Trophoblast cell (in vitro differentiated cells and primary cell): ENCODE data around the gene PRKRIP1.

Source experiments
- DNase-seq, 2 donors: peaks; one replicate each; pipeline ENCODE4 v3.0.0-alpha.2; 2016
- H2AFZ ChIP-seq: 2 replicates; pipeline ENCODE4 v1.6.1; 2013; ENCODE audit warnings: low read length, moderate library complexity, mild to moderate bottlenecking; ENCODE audit not compliant: insufficient read depth, poor library complexity
- H2AK5ac ChIP-seq: 2 replicates; pipeline ENCODE4 v1.6.1; 2013; ENCODE audit warnings: mild to moderate bottlenecking, low read length
- H2BK120ac ChIP-seq: 2 replicates; pipeline ENCODE4 v1.6.1; 2013; ENCODE audit warnings: low read length, mild to moderate bottlenecking, moderate library complexity; ENCODE audit not compliant: insufficient read depth, poor library complexity
- H2BK12ac ChIP-seq: 2 replicates; pipeline ENCODE4 v1.6.1; 2013; ENCODE audit warnings: mild to moderate bottlenecking, low read length, moderate library complexity
- H2BK5ac ChIP-seq: 2 replicates; pipeline ENCODE4 v1.6.1; 2013; ENCODE audit warnings: low read length, low read depth, moderate library complexity, mild to moderate bottlenecking; ENCODE audit not compliant: poor library complexity
- H3K14ac ChIP-seq: 2 replicates; pipeline ENCODE4 v1.6.1; 2013; ENCODE audit warnings: mild to moderate bottlenecking, low read length
- H3K18ac ChIP-seq: 2 replicates; pipeline ENCODE4 v1.6.1; 2013; ENCODE audit warnings: mild to moderate bottlenecking, low read length
- H3K23ac ChIP-seq: 2 replicates; pipeline ENCODE4 v1.6.1; 2013; ENCODE audit warnings: low read length
- H3K27ac ChIP-seq: 2 replicates; pipeline ENCODE4 v1.5.1; 2013; ENCODE audit warnings: low read depth, mild to moderate bottlenecking, inconsistent platforms, low read length, moderate library complexity
- H3K27me3 ChIP-seq: 2 replicates; pipeline ENCODE4 v1.6.1; 2013; ENCODE audit warnings: inconsistent platforms, mild to moderate bottlenecking, low read length, moderate library complexity; ENCODE audit not compliant: insufficient read depth
- H3K36me3 ChIP-seq, 2 experiments: 1 replicate in 1 of 2; 2 replicates in 1 of 2; pipeline ENCODE4 v1.6.1; 2013; ENCODE audit warnings: low read length in 2 of 2, mild to moderate bottlenecking in 2 of 2, moderate library complexity in 1 of 2; ENCODE audit not compliant: insufficient read depth in 2 of 2, control insufficient read depth in 1 of 2
- H3K4ac ChIP-seq: 2 replicates; pipeline ENCODE4 v1.6.1; 2013; ENCODE audit warnings: low read depth, mild to moderate bottlenecking, low read length, moderate library complexity
- H3K4me1 ChIP-seq, 2 experiments: 1 replicate in 1 of 2; 2 replicates in 1 of 2; pipeline ENCODE4 v1.6.1; 2013; ENCODE audit warnings: low read length in 2 of 2, mild to moderate bottlenecking in 2 of 2, moderate library complexity in 1 of 2; ENCODE audit not compliant: insufficient read depth in 2 of 2, control insufficient read depth in 1 of 2
- H3K4me2 ChIP-seq: 2 replicates; pipeline ENCODE4 v1.6.1; 2013; ENCODE audit warnings: inconsistent platforms, mild to moderate bottlenecking, low read length, moderate library complexity
- H3K4me3 ChIP-seq: 2 replicates; pipeline ENCODE4 v1.5.1; 2013; ENCODE audit warnings: mild to moderate bottlenecking, low read depth, low read length, inconsistent platforms
- H3K79me1 ChIP-seq: one replicate; pipeline ENCODE4 v1.6.1; 2013; ENCODE audit warnings: low read length
- H3K79me2 ChIP-seq: 2 replicates; pipeline ENCODE4 v1.6.1; 2013; ENCODE audit warnings: low read length, mild to moderate bottlenecking; ENCODE audit not compliant: control insufficient read depth, insufficient read depth, poor library complexity
- H3K9ac ChIP-seq: 2 replicates; pipeline ENCODE4 v1.6.1; 2013; ENCODE audit warnings: mild to moderate bottlenecking, low read length
- H3K9me3 ChIP-seq: 2 replicates; pipeline ENCODE4 v1.6.1; 2013; ENCODE audit warnings: low read depth, mild to moderate bottlenecking, control low read depth, inconsistent platforms, low read length; ENCODE audit not compliant: insufficient read depth
- H4K12ac ChIP-seq: 2 replicates; pipeline ENCODE4 v1.6.1; 2013; ENCODE audit warnings: low read depth, mild to moderate bottlenecking, low read length, moderate library complexity
- H4K8ac ChIP-seq: 2 replicates; pipeline ENCODE4 v1.6.1; 2013; ENCODE audit warnings: low read depth, mild to moderate bottlenecking, low read length, moderate library complexity
- H4K91ac ChIP-seq: one replicate; pipeline ENCODE4 v1.6.1; 2013; ENCODE audit warnings: low read depth, mild to moderate bottlenecking, low read length, moderate library complexity
- WGBS: extraction: QIAGEN DNeasy Blood & Tissue Kit; methylation state at CpG from one replicate; pipeline ENCODE4 v1.1.7; 2013; ENCODE audit warnings: missing lambda C conversion rate; ENCODE audit not compliant: insufficient read length, insufficient coverage; ENCODE audit errors: extremely low coverage; 5-methylcytosine and 5-hydroxymethylcytosine counted together

PRKRIP1 gene

GRCh38 chr7:102456327-102456726 is 60.2 kb downstream of the PRKRIP1 start:
- H3K9ac ChIP-seq = no peak overlapping the region
- no peak overlapping the region for H2BK120ac ChIP-seq
- H2BK5ac ChIP-seq = no peak overlapping the region
- no peak overlapping the region for H4K12ac ChIP-seq
- no peaks in the 10 kb centered on the region for H3K79me2 ChIP-seq
- H3K4me1 ChIP-seq = peaks cover 3 to 4% of the 10 kb centered on the region in 2 experiments
- no peak overlapping the region for H3K23ac ChIP-seq
- H2AFZ ChIP-seq = no peak overlapping the region
- H3K36me3 ChIP-seq = peaks cover 23 to 30% of the 10 kb centered on the region in 2 experiments
- DNase-seq = no peak
- H3K27me3 ChIP-seq = no peaks in the 10 kb centered on the region
- H3K4me2 ChIP-seq = no peak overlapping the region
- no peak overlapping the region for H3K4me3 ChIP-seq
- H3K18ac ChIP-seq = no peak overlapping the region
- H3K27ac ChIP-seq = no peak overlapping the region
- no peaks in the 10 kb centered on the region for H3K9me3 ChIP-seq
- H2AK5ac ChIP-seq = no peak overlapping the region
- no peak overlapping the region for H3K14ac ChIP-seq
- H4K91ac ChIP-seq = no peak overlapping the region
- no CpG with 5 or more reads among the region's 10 CpGs for WGBS
- H2BK12ac ChIP-seq = no peak overlapping the region
- no peak overlapping the region for H3K4ac ChIP-seq
- no peak overlapping the region for H4K8ac ChIP-seq
- H3K79me1 ChIP-seq = peaks cover 2% of the 10 kb centered on the region

- H2BK120ac ChIP-seq = no peak overlapping the region
- DNase-seq = no peak
- no peaks in the 10 kb centered on the region for H3K9me3 ChIP-seq
- no peak overlapping the region for H2BK5ac ChIP-seq
- no peak overlapping the region for H2BK12ac ChIP-seq
- H4K91ac ChIP-seq = no peak overlapping the region
- H3K79me1 ChIP-seq = no peaks in the 10 kb centered on the region
- H4K8ac ChIP-seq = no peak overlapping the region
- no peak overlapping the region for H2AK5ac ChIP-seq
- H4K12ac ChIP-seq = no peak overlapping the region
- no peak overlapping the region for H3K18ac ChIP-seq
- no peak overlapping the region for H3K4me3 ChIP-seq
- no peak overlapping the region for H3K9ac ChIP-seq
- H3K27me3 ChIP-seq = no peaks in the 10 kb centered on the region
- WGBS = no CpG with 5 or more reads among the region's 40 CpGs
- no peak overlapping the region for H3K14ac ChIP-seq
- no peak overlapping the region for H3K4me2 ChIP-seq
- no peak overlapping the region for H3K23ac ChIP-seq
- H3K79me2 ChIP-seq = no peaks in the 10 kb centered on the region
- no peak overlapping the region for H2AFZ ChIP-seq
- H3K4me1 ChIP-seq = no peaks in the 10 kb centered on the region
- H3K27ac ChIP-seq = no peak overlapping the region
- no peak overlapping the region for H3K4ac ChIP-seq
- peaks cover 23 to 30% of the 10 kb centered on the region in 2 experiments for H3K36me3 ChIP-seq
These were observed 61.3 kb downstream of the PRKRIP1 start for GRCh38 chr7:102457352-102457924.

GRCh38 chr7:102459221-102459844 is 63.2 kb downstream of the PRKRIP1 start:
- no peak overlapping the region for H3K23ac ChIP-seq
- no peak overlapping the region for H4K8ac ChIP-seq
- H3K79me1 ChIP-seq = peaks cover under 1% of the 10 kb centered on the region
- H3K18ac ChIP-seq = no peak overlapping the region
- no peak overlapping the region for H3K4me2 ChIP-seq
- H3K36me3 ChIP-seq = peaks cover 23 to 30% of the 10 kb centered on the region in 2 experiments
- no peaks in the 10 kb centered on the region for H3K27me3 ChIP-seq
- no peak overlapping the region for H2BK5ac ChIP-seq
- peaks cover 0 to 4% of the 10 kb centered on the region in 2 experiments for H3K4me1 ChIP-seq
- H3K14ac ChIP-seq = no peak overlapping the region
- no peak for DNase-seq
- whole genome bisulfite sequencing = no CpG with 5 or more reads among the region's 24 CpGs
- H2AFZ ChIP-seq = no peak overlapping the region
- no peak overlapping the region for H3K27ac ChIP-seq
- H4K91ac ChIP-seq = no peak overlapping the region
- no peak overlapping the region for H3K4me3 ChIP-seq
- no peaks in the 10 kb centered on the region for H3K9me3 ChIP-seq
- no peak overlapping the region for H3K9ac ChIP-seq
- no peak overlapping the region for H4K12ac ChIP-seq
- peaks cover 4% of the 10 kb centered on the region for H3K79me2 ChIP-seq
- H2AK5ac ChIP-seq = no peak overlapping the region
- no peak overlapping the region for H2BK120ac ChIP-seq
- no peak overlapping the region for H3K4ac ChIP-seq
- no peak overlapping the region for H2BK12ac ChIP-seq

- Histone ChIP-seq H3K18ac (no peak overlapping the region), H3K27me3 (no peaks in the 10 kb centered on the region), H3K4me2 (no peak overlapping the region), H3K9ac (no peak overlapping the region), H3K4me1 (peaks cover 0 to 5% of the 10 kb centered on the region in 2 experiments), H4K12ac (no peak overlapping the region), H2BK120ac (no peak overlapping the region), H2BK12ac (no peak overlapping the region), H3K23ac (no peak overlapping the region), H3K4me3 (no peak overlapping the region), H3K36me3 (peaks cover 23 to 28% of the 10 kb centered on the region in 2 experiments), H2AFZ (no peak overlapping the region), H3K14ac (no peak overlapping the region), H3K9me3 (no peaks in the 10 kb centered on the region), H3K79me2 (peaks cover 11% of the 10 kb centered on the region), H4K91ac (no peak overlapping the region), H4K8ac (no peak overlapping the region), H2BK5ac (no peak overlapping the region), H3K4ac (no peak overlapping the region), H3K79me1 (peaks cover 7% of the 10 kb centered on the region), H3K27ac (no peak overlapping the region), H2AK5ac (no peak overlapping the region)
- no CpG with 5 or more reads among the region's 8 CpGs for WGBS
- no peak for DNase-seq
These were observed 64.3 kb downstream of the PRKRIP1 start for GRCh38 chr7:102460467-102460866.
